DMS114 treated with DMSO at 0.1 percent for 48 hours (cell line): ENCODE data around the gene MIA2.
"Not testable (repeated sequence)": the region's sequence is repeated elsewhere in the genome, so short reads cannot be mapped to it uniquely, and the experiment has no call there.

Experiments
- DNase-seq: peaks from one replicate; lab custom pipeline; 2025; ENCODE audit not compliant: unreplicated experiment; lab: John Stamatoyannopoulos, UW

MIA2 gene

GRCh38 chr14:39233680-39234326, at the start of gene MIA2:
MIA2 (plus strand) TSS chr14:39233915; CDS start chr14:39234115, 200 bp downstream.
- DNase-seq: no peak

GRCh38 chr14:39184628-39185255, 49.0 kb upstream of the MIA2 start:
- no peak for DNase-seq

GRCh38 chr14:39185256-39186049, 48.3 kb upstream of the MIA2 start:
- DNase-seq: no peak

- DNase-seq: no peak
Measured at GRCh38 chr14:39186941-39187525, 46.7 kb upstream of the MIA2 start.

GRCh38 chr14:39203659-39204606, 29.8 kb upstream of the MIA2 start:
- no peak for DNase-seq

GRCh38 chr14:39207430-39207829, 26.3 kb upstream of the MIA2 start:
- not testable (repeated sequence) for DNase-seq

GRCh38 chr14:39211109-39211741, 22.5 kb upstream of the MIA2 start:
- DNase-seq: no peak

GRCh38 chr14:39212034-39212433, 21.7 kb upstream of the MIA2 start:
- DNase-seq: no peak

- no peak for DNase-seq
Measured at GRCh38 chr14:39212693-39213092, 21.0 kb upstream of the MIA2 start.

- no peak for DNase-seq
Measured at GRCh38 chr14:39217214-39217879, 16.4 kb upstream of the MIA2 start.

- no peak for DNase-seq
Measured at GRCh38 chr14:39218171-39218769, 15.4 kb upstream of the MIA2 start.

GRCh38 chr14:39219075-39219499, 14.6 kb upstream of the MIA2 start:
- no peak for DNase-seq

- DNase-seq: not testable (repeated sequence)
Measured at GRCh38 chr14:39220473-39220872, 13.2 kb upstream of the MIA2 start.

- DNase-seq: no peak
Measured at GRCh38 chr14:39228044-39228443, 5.7 kb upstream of the MIA2 start.

- DNase-seq: no peak
Measured at GRCh38 chr14:39228509-39229221, 5.0 kb upstream of the MIA2 start.

GRCh38 chr14:39229222-39229543, 4.5 kb upstream of the MIA2 start:
- DNase-seq: no peak

- DNase-seq: no peak
Measured at GRCh38 chr14:39229601-39230110, 4.1 kb upstream of the MIA2 start.

- DNase-seq: no peak
Measured at GRCh38 chr14:39230416-39231035, 3.2 kb upstream of the MIA2 start.
